ENCODE measurements around the gene ROR1. TPM values are rescaled to one million over a fixed set of nuclear protein-coding genes. Genes with fewer than 3 reads are reported as not detected.

The ROR1 gene
- total and polyA plus RNA-seq, 2 of the 13 experiments (the other 11 are each of a cell fraction or from before 2014, with no cell fraction given) = 0.58 to 2.3 TPM

- H3K4me1 ChIP-seq (ENCODE audit: insufficient read depth, low read length) = no peaks in the 10 kb centered on the region
- H3K9ac ChIP-seq (ENCODE audit: insufficient read depth, low read depth, low read length) = no peak overlapping the region
- no peak overlapping the region for H3K4me3 ChIP-seq (replicated peaks in 1 of 3; ENCODE audit: insufficient read depth in 1 of 3, low read depth in 2 of 3, low read length in 3 of 3)
- no peaks in the 10 kb centered on the region for H3K9me3 ChIP-seq (ENCODE audit: low read length)
- no peaks in the 10 kb centered on the region for H3K36me3 ChIP-seq (replicated peaks in 1 of 2; ENCODE audit: control insufficient read depth in 1 of 2, insufficient read depth in 2 of 2, low read length in 2 of 2)
- TF ChIP-seq HIC2 (CRISPR knock-in tag; IDR thresholded peaks at IDR 0.05; ENCODE audit: low read depth) (no peak), ZNF430 (CRISPR knock-in tag; IDR thresholded peaks at IDR 0.05) (no peak), MED1 (CRISPR knock-in tag; IDR thresholded peaks at IDR 0.05) (no peak), MED8 (CRISPR knock-in tag; IDR thresholded peaks at IDR 0.05; ENCODE audit: insufficient replicate concordance) (no peak), DR1 (CRISPR knock-in tag; IDR thresholded peaks at IDR 0.05) (no peak), TBX2 (CRISPR knock-in tag; IDR thresholded peaks at IDR 0.05; ENCODE audit: borderline replicate concordance) (no peak), MLLT10 (CRISPR knock-in tag; IDR thresholded peaks at IDR 0.05) (no peak), JUND (CRISPR knock-in tag; IDR thresholded peaks at IDR 0.05) (no peak), TP53 (CRISPR knock-in tag; conservative IDR thresholded peaks at IDR 0.05) (no peak), ZBTB7B (CRISPR knock-in tag; IDR thresholded peaks at IDR 0.05) (no peak), ZNF18 (CRISPR knock-in tag; IDR thresholded peaks at IDR 0.05; ENCODE audit: insufficient replicate concordance) (no peak), HNRNPH1 (optimal IDR thresholded peaks at IDR 0.05; ENCODE audit: low read depth, low read length) (no peak), MXD1 (CRISPR knock-in tag; IDR thresholded peaks at IDR 0.05) (no peak), ZC3H13 (CRISPR knock-in tag; IDR thresholded peaks at IDR 0.05) (no peak), RAD21 (CRISPR knock-in tag; IDR thresholded peaks at IDR 0.05) (no peak), KMT2B (CRISPR knock-in tag; IDR thresholded peaks at IDR 0.05) (no peak), RAD51 (IDR thresholded peaks at IDR 0.05; ENCODE audit: borderline replicate concordance) (no peak), U2AF1 (optimal IDR thresholded peaks at IDR 0.05; ENCODE audit: low read depth, low read length) (no peak), RBM39 (IDR thresholded peaks at IDR 0.05; ENCODE audit: low read depth, low read length, poor library complexity, severe bottlenecking) (no peak)
- POLR2A ChIA-PET = no interaction called here
- ATAC-seq (no peak), FAIRE-seq (no peak), DNase-seq (ENCODE audit: low spot score) (no peak)
- no peaks in the 10 kb centered on the region for H4K20me1 ChIP-seq (ENCODE audit: insufficient read depth, low read length)
- 3% methylated on average over 1 of the region's 1 CpG for WGBS (ENCODE audit: low lambda C conversion rate)
- BruUV-seq (replicated peaks) = no TSS peak
- intact Hi-C loops (cut with micrococcal nuclease; ENCODE audit: unreplicated experiment) (no loop called here), in situ Hi-C loops (cut with HindIII; ENCODE audit: extremely low pct_ligation_motif_present, low pct_unique_long_range_greater_than_20kb) (no loop called here)
- no peaks in the 10 kb centered on the region for H3K27me3 ChIP-seq (ENCODE audit: control insufficient read depth in 1 of 2, insufficient read depth in 2 of 2, low read length in 2 of 2)
- no peaks in the 10 kb centered on the region for H3K79me2 ChIP-seq (ENCODE audit: insufficient read depth, low read length)
- no peak overlapping the region for H3K27ac ChIP-seq (ENCODE audit: extremely low read length, insufficient read depth, low read length)
- H2AFZ ChIP-seq (ENCODE audit: low read length) = no peak overlapping the region
- CTCF ChIA-PET (ENCODE audit: low intra/inter-chr PET ratio, low total read pairs) = no interaction called here
- H3K4me2 ChIP-seq (ENCODE audit: low read depth, low read length) = no peak overlapping the region
These were observed 387.6 kb downstream of the ROR1 start for GRCh38 chr1:64161357-64161941.

Data from HepG2 (cell line).